ENCODE results near the gene EIF3D. TPM values are rescaled to one million over a fixed set of nuclear protein-coding genes. Genes with fewer than 3 reads are reported as not detected.

The EIF3D gene
- total RNA-seq, 2 donors from 2014 or later, result 141 to 250 TPM

DNA sequence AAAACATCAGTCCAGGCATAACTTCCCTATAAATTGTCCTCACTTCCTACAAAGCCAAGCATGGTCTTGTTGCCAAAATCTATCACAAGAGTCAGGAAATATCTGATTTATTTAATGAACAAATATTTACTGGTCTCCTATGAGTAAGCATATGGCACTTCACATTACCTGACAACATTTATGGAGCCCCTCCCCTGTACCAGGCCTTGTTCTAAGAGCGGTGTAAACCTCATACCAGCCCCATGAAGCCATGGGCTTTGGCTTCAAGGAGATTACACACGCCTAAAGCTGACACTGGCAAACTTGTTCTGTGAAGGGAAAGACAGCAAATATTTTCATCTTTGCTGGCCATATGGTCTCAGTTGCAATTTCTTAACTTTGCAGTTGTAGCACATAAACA lies 43.0 kb upstream of the EIF3D start:
- no peak for TF ChIP-seq CTCF (IDR thresholded peaks at IDR 0.05)
- no peak overlapping the region for H3K27ac ChIP-seq
- H3K4me3 ChIP-seq, result no peak overlapping the region
- H3K36me3 ChIP-seq, result no peaks in the 10 kb centered on the region
- no peaks in the 10 kb centered on the region for H3K27me3 ChIP-seq (replicated peaks; ENCODE audit: insufficient read depth)
- H3K4me1 ChIP-seq (ENCODE audit: control insufficient read depth in 1 of 2, low read depth in 2 of 2), result no peaks in the 10 kb centered on the region
- H3K9me3 ChIP-seq, result no peaks in the 10 kb centered on the region
- DNase-seq (ENCODE audit: low spot score) (no peak), ATAC-seq (ENCODE audit: insufficient number of reproducible peaks, low FRiP score, low read depth) (no peak)

GRCh38 chr22:36569999-36570398 lies 41.0 kb upstream of the EIF3D start:
- Histone ChIP-seq H3K36me3 (no peaks in the 10 kb centered on the region), H3K4me3 (no peak overlapping the region), H3K27me3 (replicated peaks; ENCODE audit: insufficient read depth) (no peaks in the 10 kb centered on the region), H3K27ac (no peak overlapping the region), H3K4me1 (ENCODE audit: control insufficient read depth in 1 of 2, low read depth in 2 of 2) (no peaks in the 10 kb centered on the region), H3K9me3 (no peaks in the 10 kb centered on the region)
- TF ChIP-seq CTCF (IDR thresholded peaks at IDR 0.05), result no peak
- ATAC-seq (ENCODE audit: insufficient number of reproducible peaks, low FRiP score, low read depth), result no peak
- no peak for DNase-seq (ENCODE audit: low spot score)

GRCh38 chr22:36568846-36569245 lies 39.9 kb upstream of the EIF3D start:
- Histone ChIP-seq H3K27me3 (replicated peaks; ENCODE audit: insufficient read depth) (no peaks in the 10 kb centered on the region), H3K4me3 (no peak overlapping the region)

GRCh38 chr22:36566720-36567119 lies 37.8 kb upstream of the EIF3D start:
- Histone ChIP-seq H3K27ac (no peak overlapping the region), H3K4me3 (no peak overlapping the region), H3K9me3 (no peaks in the 10 kb centered on the region), H3K27me3 (replicated peaks; ENCODE audit: insufficient read depth) (no peaks in the 10 kb centered on the region), H3K4me1 (ENCODE audit: control insufficient read depth in 1 of 2, low read depth in 2 of 2) (no peaks in the 10 kb centered on the region), H3K36me3 (no peaks in the 10 kb centered on the region)
- no peak for DNase-seq (ENCODE audit: low spot score)
- no peak for ATAC-seq (ENCODE audit: insufficient number of reproducible peaks, low FRiP score, low read depth)
- no peak for TF ChIP-seq CTCF (IDR thresholded peaks at IDR 0.05)

More at GRCh38 chr22:36568846-36569245, 39.9 kb upstream of the EIF3D start:
- TF ChIP-seq CTCF (IDR thresholded peaks at IDR 0.05), result no peak
- Histone ChIP-seq H3K9me3 (no peaks in the 10 kb centered on the region), H3K4me1 (ENCODE audit: control insufficient read depth in 1 of 2, low read depth in 2 of 2) (no peaks in the 10 kb centered on the region), H3K36me3 (no peaks in the 10 kb centered on the region), H3K27ac (no peak overlapping the region)
- ATAC-seq (ENCODE audit: insufficient number of reproducible peaks, low FRiP score, low read depth), result no peak
- no peak for DNase-seq (ENCODE audit: low spot score)

DNA sequence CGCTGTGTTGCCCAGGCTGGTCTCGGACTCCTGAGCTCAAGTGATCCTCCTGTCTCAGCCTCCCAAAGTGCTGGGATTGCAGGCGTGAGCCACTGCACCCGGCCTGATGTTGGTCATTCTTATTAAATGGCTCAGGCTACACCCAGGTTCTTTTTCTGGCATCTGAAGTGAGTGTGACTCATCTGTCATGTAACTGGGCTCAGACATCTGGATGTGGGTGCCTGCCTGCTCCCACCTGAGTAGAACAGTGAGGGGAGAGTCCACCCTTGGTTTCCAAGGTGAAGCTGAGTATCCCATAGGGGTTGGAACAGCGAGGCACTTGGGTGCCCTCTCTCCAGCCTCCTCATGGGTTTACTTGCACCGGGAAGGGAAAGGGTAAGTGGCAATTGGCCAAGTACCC lies 36.7 kb upstream of the EIF3D start:
- H3K9me3 ChIP-seq, result no peaks in the 10 kb centered on the region

More for the DNA sequence above, 36.7 kb upstream of the EIF3D start:
- no peak for ATAC-seq (ENCODE audit: insufficient number of reproducible peaks, low FRiP score, low read depth)
- H3K4me1 ChIP-seq (ENCODE audit: control insufficient read depth in 1 of 2, low read depth in 2 of 2), result no peaks in the 10 kb centered on the region
- no peak for DNase-seq (ENCODE audit: low spot score)
- no peaks in the 10 kb centered on the region for H3K36me3 ChIP-seq
- no peaks in the 10 kb centered on the region for H3K27me3 ChIP-seq (replicated peaks; ENCODE audit: insufficient read depth)
- no peak overlapping the region for H3K4me3 ChIP-seq
- H3K27ac ChIP-seq, result no peak overlapping the region
- TF ChIP-seq CTCF (IDR thresholded peaks at IDR 0.05), result no peak

All from thoracic aorta (tissue), 2 donors.